CD4-positive, CD25-positive, alpha-beta regulatory T cell (primary cell): Measurements from ENCODE around the gene HEXIM2. TPM values are rescaled to one million over a fixed set of nuclear protein-coding genes. Genes with fewer than 3 reads are reported as not detected.

Source experiments
- ATAC-seq, 2 donors: fragments of 150-1000 bp; cut with Tn5 transposase; one replicate each; pipeline ENCODE4 v1.10.0; 2021; ENCODE audit warnings: low read depth in 2 of 2, moderate number of reproducible peaks in 2 of 2, moderate library complexity in 1 of 2
- DNase-seq, 3 donors: peaks; one replicate each; pipeline versions ENCODE4 v3.0.0 to v3.0.0-alpha.2; 2012 to 2022; ENCODE audit warnings: mixed read lengths in 1 of 3
- H3K27ac ChIP-seq: one replicate; pipeline ENCODE4 v1.7.0; 2013; ENCODE audit warnings: mild to moderate bottlenecking, low read length; ENCODE audit not compliant: insufficient read depth, poor library complexity, severe bottlenecking
- H3K27me3 ChIP-seq: one replicate; pipeline ENCODE4 v1.7.0; 2013; ENCODE audit warnings: low read length; ENCODE audit not compliant: control insufficient read depth, insufficient read depth
- H3K36me3 ChIP-seq: one replicate; pipeline ENCODE4 v1.7.0; 2013; ENCODE audit warnings: mild to moderate bottlenecking, low read length, moderate library complexity; ENCODE audit not compliant: control insufficient read depth, insufficient read depth
- H3K4me1 ChIP-seq: 2 replicates; pipeline ENCODE4 v1.7.0; 2013; ENCODE audit warnings: mild to moderate bottlenecking, low read length; ENCODE audit not compliant: insufficient read depth, control insufficient read depth, poor library complexity, severe bottlenecking
- H3K4me3 ChIP-seq: one replicate; pipeline ENCODE4 v1.7.0; 2013; ENCODE audit warnings: low read depth, mild to moderate bottlenecking, low read length, moderate library complexity
- H3K9me3 ChIP-seq, 2 experiments: 1 replicate in 1 of 2; 2 replicates in 1 of 2; pipeline ENCODE4 v1.7.0; 2013; ENCODE audit warnings: low read length in 2 of 2, mild to moderate bottlenecking in 1 of 2, moderate library complexity in 1 of 2; ENCODE audit not compliant: control insufficient read depth in 2 of 2
- H3K27ac Mint-ChIP-seq, 3 donors: one replicate each; pipeline ENCODE4 v1.8.0; 2020 to 2022; ENCODE audit warnings: mild to moderate bottlenecking in 3 of 3, mixed read lengths in 3 of 3, moderate library complexity in 2 of 3
- H3K27me3 Mint-ChIP-seq: one replicate; pipeline ENCODE4 v1.8.0; 2022; ENCODE audit warnings: mild to moderate bottlenecking, mixed read lengths
- H3K36me3 Mint-ChIP-seq: one replicate; pipeline ENCODE4 v1.8.0; 2020; ENCODE audit warnings: mixed read lengths
- H3K4me1 Mint-ChIP-seq, 4 donors: one replicate each; pipeline ENCODE4 v1.8.0; 2020 to 2022; ENCODE audit warnings: mixed read lengths in 4 of 4, mild to moderate bottlenecking in 1 of 4
- H3K4me3 Mint-ChIP-seq, 4 donors: one replicate each; pipeline ENCODE4 v1.8.0; 2020 to 2022; ENCODE audit warnings: mild to moderate bottlenecking in 4 of 4, mixed read lengths in 4 of 4, moderate library complexity in 3 of 4
- H3K9me3 Mint-ChIP-seq, 7 donors: one replicate each; pipeline ENCODE4 v1.8.0; 2020 to 2022; ENCODE audit warnings: mixed read lengths in 7 of 7, mild to moderate bottlenecking in 3 of 7, moderate library complexity in 2 of 7
- polyA plus RNA-seq, 4 donors: library from polyadenylated mRNA; unstranded; fragments of 300-500 nt; fragmentation: Illumina TruSeq; gene quantifications; one replicate each; pipeline ENCODE4 v1.2.3, GENCODE V29; 2021
- total RNA-seq: library from RNA; stranded (reverse); gene quantifications from one replicate; pipeline ENCODE4 v1.2.3, GENCODE V29; 2022

Gene HEXIM2
- total and polyA plus RNA-seq, 5 donors from 2014 or later: 1.9 to 4.1 (median 2.5) TPM

- Histone ChIP-seq H3K4me3 (no peak overlapping the region), H3K9me3 (no peaks in the 10 kb centered on the region), H3K27me3 (no peaks in the 10 kb centered on the region), H3K4me1 (no peaks in the 10 kb centered on the region), H3K36me3 (no peaks in the 10 kb centered on the region), H3K27ac (no peak overlapping the region)
- no peaks in the 10 kb centered on the region for H3K36me3 Mint-ChIP-seq
- peaks cover 9% of the 10 kb centered on the region for H3K27me3 Mint-ChIP-seq
- H3K27ac Mint-ChIP-seq: no peak overlapping the region
- DNase-seq (no peak), ATAC-seq (no peak)
- H3K4me3 Mint-ChIP-seq: no peak overlapping the region
- no peaks in the 10 kb centered on the region for H3K9me3 Mint-ChIP-seq
- H3K4me1 Mint-ChIP-seq: no peaks in the 10 kb centered on the region
Measured at GRCh38 chr17:45186801-45187354, 25.2 kb downstream of the HEXIM2 start.

- no peak overlapping the region for H3K27ac Mint-ChIP-seq
- H3K27me3 Mint-ChIP-seq: peaks cover 5% of the 10 kb centered on the region
- no peak for ATAC-seq
Measured at GRCh38 chr17:45189009-45189408, 27.3 kb downstream of the HEXIM2 start.

GRCh38 chr17:45190503-45191255, 29.0 kb downstream of the HEXIM2 start:
- no peaks in the 10 kb centered on the region for H3K9me3 Mint-ChIP-seq
- no peaks in the 10 kb centered on the region for H3K36me3 Mint-ChIP-seq
- H3K4me3 Mint-ChIP-seq: no peak overlapping the region
- DNase-seq: no peak
- no peaks in the 10 kb centered on the region for H3K4me1 ChIP-seq
- H3K27me3 ChIP-seq: no peaks in the 10 kb centered on the region
- H3K4me3 ChIP-seq: no peak overlapping the region
- H3K27ac Mint-ChIP-seq: no peak overlapping the region
- H3K4me1 Mint-ChIP-seq: no peaks in the 10 kb centered on the region
- no peak for ATAC-seq
- no peaks in the 10 kb centered on the region for H3K27me3 Mint-ChIP-seq
- H3K36me3 ChIP-seq: no peaks in the 10 kb centered on the region
- H3K27ac ChIP-seq: no peak overlapping the region
- H3K9me3 ChIP-seq: no peaks in the 10 kb centered on the region

More at GRCh38 chr17:45189009-45189408, 27.3 kb downstream of the HEXIM2 start:
- Histone ChIP-seq H3K36me3 (no peaks in the 10 kb centered on the region), H3K4me3 (no peak overlapping the region), H3K27me3 (no peaks in the 10 kb centered on the region), H3K27ac (no peak overlapping the region), H3K9me3 (no peaks in the 10 kb centered on the region), H3K4me1 (no peaks in the 10 kb centered on the region)
- Mint-ChIP-seq H3K4me3 (peak overlapping the region in 1 of 4 donors; percentile 54), H3K4me1 (no peaks in the 10 kb centered on the region), H3K9me3 (no peaks in the 10 kb centered on the region), H3K36me3 (no peaks in the 10 kb centered on the region)
- DNase-seq: no peak

- no peaks in the 10 kb centered on the region for H3K9me3 ChIP-seq
- H3K27ac Mint-ChIP-seq: no peak overlapping the region
Measured at GRCh38 chr17:45195424-45195823, 33.7 kb downstream of the HEXIM2 start.

GRCh38 chr17:45197108-45197507, 35.4 kb downstream of the HEXIM2 start:
- no peaks in the 10 kb centered on the region for H3K27me3 ChIP-seq
- H3K4me1 ChIP-seq: peaks cover 5% of the 10 kb centered on the region
- no peak overlapping the region for H3K27ac ChIP-seq
- Mint-ChIP-seq H3K27me3 (no peaks in the 10 kb centered on the region), H3K36me3 (no peaks in the 10 kb centered on the region), H3K4me3 (no peak overlapping the region), H3K4me1 (peaks cover 0 to 5% (median 0%) of the 10 kb centered on the region in 4 donors), H3K27ac (no peak overlapping the region), H3K9me3 (no peaks in the 10 kb centered on the region)
- ATAC-seq (no peak), DNase-seq (no peak)
- no peaks in the 10 kb centered on the region for H3K9me3 ChIP-seq
- H3K36me3 ChIP-seq: no peaks in the 10 kb centered on the region
- H3K4me3 ChIP-seq: no peak overlapping the region

More at GRCh38 chr17:45195424-45195823, 33.7 kb downstream of the HEXIM2 start:
- Histone ChIP-seq H3K4me1 (peaks cover 5% of the 10 kb centered on the region), H3K4me3 (no peak overlapping the region), H3K27me3 (no peaks in the 10 kb centered on the region), H3K36me3 (no peaks in the 10 kb centered on the region), H3K27ac (no peak overlapping the region)
- DNase-seq (no peak), ATAC-seq (no peak)
- H3K36me3 Mint-ChIP-seq: no peaks in the 10 kb centered on the region
- no peaks in the 10 kb centered on the region for H3K27me3 Mint-ChIP-seq
- H3K9me3 Mint-ChIP-seq: no peaks in the 10 kb centered on the region
- no peak overlapping the region for H3K4me3 Mint-ChIP-seq
- peaks cover 0 to 5% (median 0%) of the 10 kb centered on the region in 4 donors for H3K4me1 Mint-ChIP-seq

- H3K9me3 Mint-ChIP-seq: no peaks in the 10 kb centered on the region
- peak overlapping the region; percentile 14 for H3K27ac ChIP-seq
- H3K36me3 ChIP-seq: no peaks in the 10 kb centered on the region
- H3K27ac Mint-ChIP-seq: peak overlapping the region in 2 of 3 donors; percentile 36 to 43
- H3K4me3 ChIP-seq: no peak overlapping the region
- H3K4me1 ChIP-seq: peaks cover 5% of the 10 kb centered on the region
- H3K27me3 Mint-ChIP-seq: no peaks in the 10 kb centered on the region
- peak; percentile 73 to 79 (median 77) for DNase-seq
- peaks cover 0 to 5% (median 0%) of the 10 kb centered on the region in 4 donors for H3K4me1 Mint-ChIP-seq
- peak; percentile 95 to 98 for ATAC-seq
- no peak overlapping the region for H3K4me3 Mint-ChIP-seq
- no peaks in the 10 kb centered on the region for H3K9me3 ChIP-seq
- no peaks in the 10 kb centered on the region for H3K36me3 Mint-ChIP-seq
- H3K27me3 ChIP-seq: no peaks in the 10 kb centered on the region
Measured at GRCh38 chr17:45197555-45198334, 36.1 kb downstream of the HEXIM2 start.

GRCh38 chr17:45200701-45201100, 39.0 kb downstream of the HEXIM2 start:
- Histone ChIP-seq H3K4me1 (peaks cover 5% of the 10 kb centered on the region), H3K36me3 (no peaks in the 10 kb centered on the region), H3K27me3 (no peaks in the 10 kb centered on the region), H3K9me3 (no peaks in the 10 kb centered on the region), H3K27ac (no peak overlapping the region), H3K4me3 (no peak overlapping the region)
- Mint-ChIP-seq H3K27me3 (no peaks in the 10 kb centered on the region), H3K27ac (peak overlapping the region in 1 of 3 donors; percentile 45), H3K4me1 (peaks cover 0 to 8% (median 3%) of the 10 kb centered on the region in 4 donors), H3K36me3 (no peaks in the 10 kb centered on the region), H3K9me3 (no peaks in the 10 kb centered on the region), H3K4me3 (no peak overlapping the region)
- no peak for ATAC-seq
- DNase-seq: no peak
